ENCODE data around the gene CNTNAP5. TPM values are rescaled to one million over a fixed set of nuclear protein-coding genes. Genes with fewer than 3 reads are reported as not detected.

Gene CNTNAP5
- total RNA-seq, 2 experiments from 2014 or later = not detected

- DNase-seq = no peak
- Mint-ChIP-seq H3K36me3 (ENCODE audit: low read depth) (no peaks in the 10 kb centered on the region), H3K4me1 (no peaks in the 10 kb centered on the region), H3K4me3 (no peak overlapping the region), H3K9me3 (peaks cover 8% of the 10 kb centered on the region), H3K27ac (no peak overlapping the region), H3K27me3 (no peaks in the 10 kb centered on the region)
- ChIA-PET CTCF (no interaction called here), POLR2A (interaction anchor here (0.6 kb wide), 1 partner anchor 62 kb away, joined by 3 read pairs; no protein-coding TSS in a partner anchor)
Measured at GRCh38 chr2:124658373-124658772, 633.3 kb downstream of the CNTNAP5 start.

- Mint-ChIP-seq H3K4me3 (no peak overlapping the region), H3K9me3 (peaks cover 13% of the 10 kb centered on the region), H3K27me3 (no peaks in the 10 kb centered on the region), H3K36me3 (ENCODE audit: low read depth) (no peaks in the 10 kb centered on the region), H3K27ac (no peak overlapping the region), H3K4me1 (no peaks in the 10 kb centered on the region)
- POLR2A ChIA-PET = no interaction called here
- CTCF ChIA-PET = no interaction called here
- DNase-seq = no peak
Measured at GRCh38 chr2:124661558-124661957, 636.5 kb downstream of the CNTNAP5 start.

GRCh38 chr2:124662946-124663644 lies 638.0 kb downstream of the CNTNAP5 start:
- no peak for DNase-seq
- no peak overlapping the region for H3K27ac Mint-ChIP-seq
- ChIA-PET POLR2A (no interaction called here), CTCF (no interaction called here)
- H3K27me3 Mint-ChIP-seq = no peaks in the 10 kb centered on the region
- no peaks in the 10 kb centered on the region for H3K4me1 Mint-ChIP-seq
- H3K36me3 Mint-ChIP-seq (ENCODE audit: low read depth) = no peaks in the 10 kb centered on the region
- no peak overlapping the region for H3K4me3 Mint-ChIP-seq
- peaks cover 10% of the 10 kb centered on the region for H3K9me3 Mint-ChIP-seq

- Mint-ChIP-seq H3K4me3 (no peak overlapping the region), H3K36me3 (ENCODE audit: low read depth) (no peaks in the 10 kb centered on the region), H3K27me3 (no peaks in the 10 kb centered on the region), H3K27ac (no peak overlapping the region), H3K4me1 (no peaks in the 10 kb centered on the region), H3K9me3 (peaks cover 10% of the 10 kb centered on the region)
- POLR2A ChIA-PET = no interaction called here
- CTCF ChIA-PET = no interaction called here
- no peak for DNase-seq
Measured at GRCh38 chr2:124663645-124663997, 638.5 kb downstream of the CNTNAP5 start.

GRCh38 chr2:124664363-124664762 lies 639.3 kb downstream of the CNTNAP5 start:
- Mint-ChIP-seq H3K9me3 (peaks cover 10% of the 10 kb centered on the region), H3K4me1 (no peaks in the 10 kb centered on the region), H3K27me3 (no peaks in the 10 kb centered on the region), H3K27ac (no peak overlapping the region), H3K4me3 (no peak overlapping the region), H3K36me3 (ENCODE audit: low read depth) (no peaks in the 10 kb centered on the region)
- DNase-seq = no peak
- ChIA-PET POLR2A (no interaction called here), CTCF (no interaction called here)

GRCh38 chr2:124666976-124667375 lies 641.9 kb downstream of the CNTNAP5 start:
- H3K4me3 Mint-ChIP-seq = no peak overlapping the region
- no peaks in the 10 kb centered on the region for H3K4me1 Mint-ChIP-seq
- H3K9me3 Mint-ChIP-seq = peaks cover 9% of the 10 kb centered on the region
- DNase-seq = no peak
- H3K27me3 Mint-ChIP-seq = no peaks in the 10 kb centered on the region
- ChIA-PET POLR2A (no interaction called here), CTCF (no interaction called here)
- no peak overlapping the region for H3K27ac Mint-ChIP-seq
- no peaks in the 10 kb centered on the region for H3K36me3 Mint-ChIP-seq (ENCODE audit: low read depth)

- H3K27me3 Mint-ChIP-seq = no peaks in the 10 kb centered on the region
- no peaks in the 10 kb centered on the region for H3K36me3 Mint-ChIP-seq (ENCODE audit: low read depth)
- ChIA-PET POLR2A (no interaction called here), CTCF (no interaction called here)
- no peaks in the 10 kb centered on the region for H3K4me1 Mint-ChIP-seq
- DNase-seq = no peak
- H3K9me3 Mint-ChIP-seq = peaks cover 9% of the 10 kb centered on the region
- H3K27ac Mint-ChIP-seq = no peak overlapping the region
- no peak overlapping the region for H3K4me3 Mint-ChIP-seq
Measured at GRCh38 chr2:124668161-124668560, 643.1 kb downstream of the CNTNAP5 start.

GRCh38 chr2:124670187-124670586 lies 645.1 kb downstream of the CNTNAP5 start:
- CTCF ChIA-PET = no interaction called here
- no peak overlapping the region for H3K27ac Mint-ChIP-seq

GRCh38 chr2:124678043-124678442 lies 653.0 kb downstream of the CNTNAP5 start:
- no peaks in the 10 kb centered on the region for H3K36me3 Mint-ChIP-seq (ENCODE audit: low read depth)
- no peak for DNase-seq
- no peak overlapping the region for H3K4me3 Mint-ChIP-seq

More at GRCh38 chr2:124670187-124670586, 645.1 kb downstream of the CNTNAP5 start:
- POLR2A ChIA-PET = no interaction called here
- no peaks in the 10 kb centered on the region for H3K27me3 Mint-ChIP-seq
- no peak overlapping the region for H3K4me3 Mint-ChIP-seq
- no peaks in the 10 kb centered on the region for H3K36me3 Mint-ChIP-seq (ENCODE audit: low read depth)
- H3K4me1 Mint-ChIP-seq = no peaks in the 10 kb centered on the region
- peaks cover 7% of the 10 kb centered on the region for H3K9me3 Mint-ChIP-seq
- no peak for DNase-seq

GRCh38 chr2:124683536-124684428 lies 658.7 kb downstream of the CNTNAP5 start:
- Mint-ChIP-seq H3K27me3 (no peaks in the 10 kb centered on the region), H3K4me1 (no peaks in the 10 kb centered on the region), H3K9me3 (peaks cover 13% of the 10 kb centered on the region), H3K4me3 (no peak overlapping the region), H3K27ac (no peak overlapping the region), H3K36me3 (ENCODE audit: low read depth) (no peaks in the 10 kb centered on the region)
- ChIA-PET POLR2A (no interaction called here), CTCF (no interaction called here)
- no peak for DNase-seq

More at GRCh38 chr2:124678043-124678442, 653.0 kb downstream of the CNTNAP5 start:
- POLR2A ChIA-PET = no interaction called here
- Mint-ChIP-seq H3K27ac (no peak overlapping the region), H3K4me1 (no peaks in the 10 kb centered on the region), H3K9me3 (peaks cover 12% of the 10 kb centered on the region), H3K27me3 (no peaks in the 10 kb centered on the region)
- CTCF ChIA-PET = no interaction called here

- ChIA-PET CTCF (no interaction called here), POLR2A (no interaction called here)
- Mint-ChIP-seq H3K27me3 (no peaks in the 10 kb centered on the region), H3K9me3 (peaks cover 29% of the 10 kb centered on the region), H3K27ac (no peak overlapping the region), H3K36me3 (ENCODE audit: low read depth) (no peaks in the 10 kb centered on the region), H3K4me3 (no peak overlapping the region), H3K4me1 (no peaks in the 10 kb centered on the region)
- DNase-seq = no peak
Measured at GRCh38 chr2:124689348-124689747, 664.3 kb downstream of the CNTNAP5 start.

- no peaks in the 10 kb centered on the region for H3K4me1 Mint-ChIP-seq
- ChIA-PET POLR2A (no interaction called here), CTCF (no interaction called here)
- H3K9me3 Mint-ChIP-seq = peaks cover 25% of the 10 kb centered on the region
- no peaks in the 10 kb centered on the region for H3K27me3 Mint-ChIP-seq
- no peak overlapping the region for H3K4me3 Mint-ChIP-seq
- H3K36me3 Mint-ChIP-seq (ENCODE audit: low read depth) = no peaks in the 10 kb centered on the region
- no peak overlapping the region for H3K27ac Mint-ChIP-seq
- DNase-seq = no peak
Measured at GRCh38 chr2:124692216-124692615, 667.1 kb downstream of the CNTNAP5 start.

GRCh38 chr2:124692707-124693106 lies 667.6 kb downstream of the CNTNAP5 start:
- Mint-ChIP-seq H3K27me3 (no peaks in the 10 kb centered on the region), H3K36me3 (ENCODE audit: low read depth) (no peaks in the 10 kb centered on the region), H3K27ac (no peak overlapping the region), H3K4me3 (no peak overlapping the region), H3K4me1 (no peaks in the 10 kb centered on the region), H3K9me3 (peaks cover 25% of the 10 kb centered on the region)
- POLR2A ChIA-PET = no interaction called here
- CTCF ChIA-PET = no interaction called here
- DNase-seq = no peak

GRCh38 chr2:124693156-124693555 lies 668.1 kb downstream of the CNTNAP5 start:
- DNase-seq = no peak
- Mint-ChIP-seq H3K36me3 (ENCODE audit: low read depth) (no peaks in the 10 kb centered on the region), H3K27ac (no peak overlapping the region), H3K27me3 (no peaks in the 10 kb centered on the region), H3K4me1 (no peaks in the 10 kb centered on the region), H3K4me3 (no peak overlapping the region), H3K9me3 (peaks cover 25% of the 10 kb centered on the region)
- ChIA-PET CTCF (interaction anchor here (0.7 kb wide), 1 partner anchor 976 kb away, joined by 3 read pairs; no protein-coding TSS in a partner anchor), POLR2A (no interaction called here)

Data from activated CD4-positive, alpha-beta memory T cell treated with anti-CD3 and anti-CD28 coated beads, Interleukin-2, amount 10 ng/mL, durations not matched to agents 7 days and 5 days (primary cell).